22Rv1 (cell line): ENCODE data around the gene TUT4.

Source experiments
- CTCF ChIP-seq: fragments of 450-650 bp; IDR thresholded peaks from 2 replicates; pipeline ENCODE4 v1.5.1; 2017; ENCODE audit warnings: mild to moderate bottlenecking
- ZFX ChIP-seq: fragments of 450-650 bp; IDR thresholded peaks from 2 replicates; pipeline ENCODE4 v1.6.1; 2017; ENCODE audit warnings: antibody characterized with exemption, borderline replicate concordance

DNA sequence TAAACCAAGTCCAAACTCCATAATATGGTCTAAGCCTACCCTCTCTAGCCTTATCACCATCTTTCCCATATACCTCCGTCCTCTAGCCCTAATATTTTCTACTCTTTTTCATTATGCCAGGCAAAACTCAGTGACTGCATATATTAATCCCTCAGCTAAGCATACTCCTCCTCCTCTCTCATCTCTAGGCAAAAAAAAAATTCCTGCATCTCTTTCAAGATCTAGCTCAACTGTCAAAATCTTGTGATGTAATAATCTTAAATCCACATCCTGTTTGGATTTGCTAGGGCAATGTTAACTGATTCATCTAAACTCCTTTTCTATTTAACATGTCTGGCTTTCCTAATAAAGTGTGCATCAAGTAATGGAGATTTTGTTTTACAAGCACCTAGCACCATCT, 128.1 kb downstream of the TUT4 start:
- TF ChIP-seq CTCF (no peak), ZFX (no peak)
